Measurements from ENCODE around the gene ACP2.
"Not testable (repeated sequence)": the region's sequence is repeated elsewhere in the genome, so short reads cannot be mapped to it uniquely, and the experiment has no call there.

Gene ACP2

DNA sequence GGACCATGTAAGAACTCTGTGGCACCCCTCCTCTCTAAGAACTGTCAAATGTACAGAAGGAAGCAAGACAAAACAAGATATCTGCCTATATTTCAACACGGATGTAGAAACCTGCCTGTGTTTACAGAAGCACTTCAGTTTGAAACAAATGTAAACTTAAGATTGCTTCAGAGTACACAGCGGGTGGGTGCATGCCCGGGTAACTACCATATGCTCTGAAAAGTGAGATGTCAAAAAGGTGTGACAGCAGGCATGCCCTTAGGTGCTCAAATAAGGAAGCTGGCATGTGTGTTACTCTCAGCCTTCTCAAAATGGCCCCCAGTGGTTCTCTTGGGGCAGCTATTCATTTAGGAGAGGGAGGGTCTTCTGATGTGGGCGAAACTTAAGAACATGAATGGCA, 5.2 kb downstream of the ACP2 start:
- no peak for DNase-seq (ENCODE audit: low read depth in 2 of 2)

DNA sequence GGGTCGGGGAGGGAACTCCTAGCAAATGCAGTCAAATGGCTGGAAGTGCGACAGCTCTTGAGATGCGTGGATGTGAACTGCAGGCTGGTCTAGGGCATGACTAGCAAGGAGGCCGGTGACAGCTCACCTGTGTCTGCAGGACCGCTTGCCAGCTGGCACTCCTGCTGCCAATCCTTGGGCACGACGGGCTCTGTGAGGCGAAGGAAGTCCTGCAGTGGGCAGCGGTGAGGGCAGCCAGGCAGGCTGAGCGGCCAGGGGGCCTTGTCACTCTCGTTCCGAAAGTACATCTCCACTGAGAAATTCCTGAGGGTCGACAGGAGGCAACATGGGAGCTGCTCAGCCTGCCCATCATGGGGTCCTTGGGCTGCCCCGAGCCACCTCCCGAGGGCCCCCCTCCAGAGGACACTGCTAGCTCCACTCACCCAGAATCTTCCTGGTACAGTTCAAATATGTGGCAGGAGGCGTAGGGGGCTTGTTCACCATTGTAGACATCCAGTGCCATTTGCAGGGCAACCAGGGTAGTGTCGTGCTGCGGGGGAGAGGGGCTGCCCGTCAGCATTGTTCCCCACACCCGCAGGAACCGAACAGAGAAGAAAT, 5.9 kb downstream of the ACP2 start:
- no peak for DNase-seq (ENCODE audit: low read depth in 2 of 2)

DNA sequence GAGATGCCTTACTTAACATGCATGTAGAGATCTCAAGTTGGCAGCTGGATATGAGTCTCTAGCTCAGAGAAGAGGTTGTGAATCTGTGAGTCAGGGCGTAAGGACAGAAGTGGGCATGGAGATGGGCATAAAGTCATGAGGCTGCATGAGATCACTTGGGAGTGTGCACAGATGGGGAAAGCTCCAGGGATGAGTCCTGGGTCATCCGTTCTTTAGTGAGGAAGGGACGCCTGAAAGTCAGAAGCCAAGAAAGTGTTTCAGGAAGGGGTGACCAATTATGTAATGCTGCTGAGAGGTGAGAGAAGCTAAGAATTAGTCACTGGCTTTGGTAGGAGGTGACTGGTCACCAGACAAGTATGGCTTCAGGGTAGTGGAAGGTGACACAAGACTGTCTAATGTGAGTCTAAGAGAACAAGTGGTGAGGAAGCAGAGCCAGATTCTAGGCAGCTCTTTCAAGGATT, 6.7 kb downstream of the ACP2 start:
- no peak for DNase-seq (ENCODE audit: low read depth in 2 of 2)

- DNase-seq (ENCODE audit: low read depth in 2 of 2) = no peak
Observed at GRCh38 chr11:47239852-47240251, 8.8 kb downstream of the ACP2 start.

GRCh38 chr11:47236482-47236881, 12.1 kb downstream of the ACP2 start:
- no peak for DNase-seq (ENCODE audit: low read depth in 2 of 2)

DNA sequence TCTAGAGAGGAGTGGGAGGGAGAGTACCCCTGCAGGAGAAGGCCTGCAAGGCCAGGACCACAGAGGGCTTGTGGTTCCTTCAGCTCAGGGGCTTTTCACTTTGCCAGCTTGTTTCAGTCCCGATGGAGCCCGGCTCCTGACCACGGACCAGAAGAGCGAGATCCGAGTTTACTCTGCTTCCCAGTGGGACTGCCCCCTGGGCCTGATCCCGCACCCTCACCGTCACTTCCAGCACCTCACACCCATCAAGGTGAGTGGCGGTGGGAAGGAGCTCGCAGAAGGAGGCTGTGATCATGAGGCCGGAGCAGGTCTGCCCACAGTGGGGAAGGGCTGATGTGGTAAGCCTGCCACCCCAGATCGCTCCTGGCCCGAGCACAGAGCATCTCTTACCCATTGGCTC, 13.5 kb downstream of the ACP2 start:
- DNase-seq (ENCODE audit: low read depth in 2 of 2) = no peak

DNA sequence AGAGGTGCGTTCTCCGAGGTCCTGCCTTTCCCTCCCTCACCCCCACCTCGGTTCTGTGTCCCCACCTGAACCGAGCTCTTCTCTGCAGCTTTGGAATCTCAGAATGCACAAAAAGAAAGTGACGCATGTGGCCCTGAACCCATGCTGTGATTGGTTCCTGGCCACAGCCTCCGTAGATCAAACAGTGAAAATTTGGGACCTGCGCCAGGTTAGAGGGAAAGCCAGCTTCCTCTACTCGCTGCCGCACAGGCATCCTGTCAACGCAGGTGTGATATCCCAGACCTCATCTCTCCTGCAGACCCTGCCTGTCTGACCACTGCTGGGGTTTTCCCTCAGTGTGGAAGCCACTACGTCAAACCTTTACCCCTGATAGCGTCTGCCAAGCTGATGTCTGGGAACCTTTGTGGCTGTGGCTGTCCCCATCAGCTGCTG, 13.9 kb downstream of the ACP2 start:
- peak in 1 of 2 donors; percentile 38 for DNase-seq (ENCODE audit: low read depth in 2 of 2)

- DNase-seq (ENCODE audit: low read depth in 2 of 2) = no peak
Observed at GRCh38 chr11:47233989-47234668, 14.5 kb downstream of the ACP2 start.

DNA sequence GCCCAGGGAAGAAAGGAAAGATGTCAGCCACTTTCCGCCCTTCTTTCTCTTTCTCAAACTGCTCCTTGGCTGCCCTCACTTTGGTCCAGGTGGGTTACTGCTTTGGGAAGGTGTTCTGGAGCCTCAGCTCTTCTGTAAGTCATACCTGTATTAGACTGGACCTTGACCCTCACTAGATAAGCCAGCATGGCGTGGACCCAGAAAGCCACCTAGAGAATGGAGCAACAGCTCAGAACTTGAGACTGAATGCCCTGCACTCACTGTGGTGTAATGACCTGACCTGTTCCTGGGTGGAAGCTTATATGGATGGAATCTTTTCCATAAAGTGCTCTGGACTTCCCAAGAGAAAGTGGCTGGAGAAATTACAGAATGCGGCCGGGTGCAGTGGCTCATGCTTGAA, 15.6 kb downstream of the ACP2 start:
- no peak for DNase-seq (ENCODE audit: low read depth in 2 of 2)

- DNase-seq (ENCODE audit: low read depth in 2 of 2) = no peak
Observed at GRCh38 chr11:47229161-47229560, 19.5 kb downstream of the ACP2 start.

- no peak for DNase-seq (ENCODE audit: low read depth in 2 of 2)
Observed at GRCh38 chr11:47225552-47226400, 22.8 kb downstream of the ACP2 start.

- DNase-seq (ENCODE audit: low read depth in 2 of 2) = no peak
Observed at GRCh38 chr11:47222696-47223095, 25.9 kb downstream of the ACP2 start.

DNA sequence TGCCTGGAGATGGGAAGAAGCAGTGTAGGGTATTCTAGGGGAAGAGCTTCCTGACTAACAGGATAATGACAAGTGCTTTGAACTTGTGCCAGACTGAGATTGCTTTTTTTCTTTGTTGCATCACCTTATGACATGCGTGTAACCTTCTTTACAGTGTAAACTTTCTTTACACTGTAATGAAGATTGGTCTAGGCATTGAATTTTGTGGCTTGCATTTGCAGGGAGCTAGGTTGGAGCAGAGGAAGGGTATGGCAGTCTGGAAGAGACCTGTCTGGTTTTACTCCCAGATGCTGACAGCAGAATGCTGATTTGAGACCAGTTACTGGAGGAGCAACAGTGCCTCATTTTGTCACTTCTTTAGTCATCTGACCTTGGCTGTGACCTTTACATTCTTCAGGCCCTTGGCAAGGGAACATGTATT, 28.2 kb downstream of the ACP2 start:
- no peak for DNase-seq (ENCODE audit: low read depth in 2 of 2)

DNA sequence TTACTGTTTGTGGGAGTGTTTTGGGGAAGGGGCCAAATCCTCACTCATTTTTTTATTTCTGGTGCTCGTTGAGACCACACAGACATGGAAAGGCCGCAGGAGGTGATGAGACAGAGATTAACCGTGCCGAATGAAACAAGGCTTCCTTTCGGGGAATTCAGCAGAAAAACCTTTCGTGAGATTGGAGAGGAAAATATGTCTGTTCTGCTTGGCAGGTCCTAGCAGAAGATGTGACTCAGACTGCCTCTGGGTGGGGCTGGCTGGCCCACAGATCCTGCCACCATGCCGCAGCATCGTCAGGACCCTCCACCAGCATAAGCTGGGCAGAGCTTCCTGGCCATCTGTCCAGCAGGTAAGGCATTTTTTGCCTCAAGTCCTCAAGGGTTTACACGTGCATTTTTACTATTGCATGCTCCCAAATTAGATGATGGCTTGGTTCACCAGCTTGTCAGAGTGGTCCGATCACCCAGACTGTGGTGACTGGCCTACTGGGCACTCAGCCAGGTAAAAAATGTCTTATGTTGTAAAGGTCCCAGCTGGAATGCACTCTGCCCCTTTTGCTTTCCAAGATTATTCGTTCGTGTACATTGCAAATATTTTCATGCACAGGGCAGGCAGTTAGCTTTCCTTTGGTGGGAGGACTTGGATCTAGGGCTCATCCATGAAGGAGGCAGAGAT, 32.4 kb downstream of the ACP2 start:
- peak; percentile 29 to 32 for DNase-seq (ENCODE audit: low read depth in 2 of 2)

- DNase-seq (ENCODE audit: low read depth in 2 of 2) = peak in 1 of 2 donors; percentile 27
Observed at GRCh38 chr11:47215366-47215910, 33.2 kb downstream of the ACP2 start.

- DNase-seq (ENCODE audit: low read depth in 2 of 2) = peak; percentile 46 to 53
Observed at GRCh38 chr11:47213950-47214565, 34.6 kb downstream of the ACP2 start.

DNA sequence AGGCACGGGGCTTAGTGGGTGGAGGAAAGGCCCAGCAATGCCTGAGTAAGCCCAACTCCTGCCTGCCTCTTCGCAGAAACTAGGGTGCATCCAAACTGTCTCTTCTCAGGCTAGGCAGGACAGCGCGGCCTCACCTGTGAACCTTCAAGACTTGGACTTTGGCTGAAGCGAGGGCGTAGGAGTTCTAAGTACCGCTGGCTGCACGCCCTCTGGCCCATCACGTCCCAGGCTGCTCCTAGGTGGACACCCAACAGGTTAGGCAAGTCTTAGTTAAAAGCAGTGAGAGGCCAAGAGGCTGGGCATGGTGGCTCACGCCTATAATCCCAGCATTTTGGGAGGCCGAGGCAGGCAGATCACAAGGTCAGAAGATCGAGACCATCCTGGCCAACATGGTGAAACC, 35.7 kb downstream of the ACP2 start:
- no peak for DNase-seq (ENCODE audit: low read depth in 2 of 2)

- DNase-seq (ENCODE audit: low read depth in 2 of 2) = no peak
Observed at GRCh38 chr11:47208628-47209027, 40.0 kb downstream of the ACP2 start.

DNA sequence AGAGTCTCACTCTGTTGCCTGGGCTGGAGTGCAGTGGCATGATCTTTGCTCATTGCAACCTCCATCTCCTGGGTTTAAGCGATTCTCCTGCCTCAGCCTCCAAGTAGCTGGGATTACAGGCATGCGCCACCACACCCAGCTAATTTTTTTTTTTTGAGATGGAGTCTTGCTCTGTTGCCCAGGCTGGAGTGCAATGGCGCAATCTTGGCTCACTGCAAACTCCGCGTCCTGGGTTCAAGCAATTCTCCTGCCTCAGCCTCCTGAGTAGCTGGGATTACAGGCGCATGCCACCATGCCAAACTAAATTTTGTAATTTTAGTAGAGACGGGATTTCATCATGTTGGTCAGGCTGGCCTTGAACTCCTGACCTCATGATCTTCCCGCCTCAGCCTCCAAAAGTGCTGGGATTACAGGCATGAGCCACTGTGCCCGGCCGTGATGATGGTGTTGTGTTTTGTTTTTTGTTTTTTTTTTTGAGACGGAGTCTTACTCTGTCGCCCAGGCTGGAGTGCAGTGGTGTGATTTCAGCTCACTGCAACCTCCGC, 40.5 kb downstream of the ACP2 start:
- not testable (repeated sequence) for DNase-seq (ENCODE audit: low read depth in 2 of 2)

GRCh38 chr11:47207459-47207858, 41.2 kb downstream of the ACP2 start:
- no peak for DNase-seq (ENCODE audit: low read depth in 2 of 2)

DNA sequence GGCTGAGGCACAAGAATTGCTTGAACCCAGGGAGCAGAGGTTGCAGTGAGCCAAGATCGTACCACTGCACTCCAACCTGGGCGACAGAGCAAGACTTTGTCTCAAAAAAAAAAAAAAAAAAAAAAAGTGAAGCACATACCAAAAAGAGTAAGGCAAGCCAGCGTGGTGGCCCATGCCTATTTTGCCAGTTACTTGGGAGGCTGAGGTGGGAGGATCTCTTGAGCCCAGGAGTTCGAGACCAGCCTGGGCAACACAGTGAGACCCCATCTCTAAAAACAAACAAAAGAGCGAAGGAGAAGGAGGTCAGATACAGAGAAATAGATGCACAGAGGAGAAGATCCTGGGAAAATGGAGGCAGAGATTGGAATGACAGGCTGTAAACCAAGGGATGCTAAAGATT, 42.0 kb downstream of the ACP2 start:
- DNase-seq (ENCODE audit: low read depth in 2 of 2) = not testable (repeated sequence)

Data from stimulated activated CD4-positive, alpha-beta T cell treated with anti-CD3 and anti-CD28 coated beads, Interleukin-1b, Interleukin-23, amount 100 ng/mL, for 1 hour (primary cell).